Measurements from ENCODE around the gene TMC6.
"Not testable (repeated sequence)": the region's sequence is repeated elsewhere in the genome, so short reads cannot be mapped to it uniquely, and the experiment has no call there.

Gene TMC6

GRCh38 chr17:78159575-78160158 is 31.1 kb upstream of the TMC6 start:
- H3K4me3 ChIP-seq = no peak overlapping the region
- H3K27ac ChIP-seq = peak overlapping the region in 18 of 21 experiments; percentile 28 to 78 (median 69)

- Histone ChIP-seq H3K27ac (peak overlapping the region in 14 of 21 experiments; percentile 9 to 67 (median 35)), H3K4me3 (no peak overlapping the region)
These were observed 26.6 kb upstream of the TMC6 start for GRCh38 chr17:78154903-78155811.

GRCh38 chr17:78151514-78152008 is 23.0 kb upstream of the TMC6 start:
- H3K4me3 ChIP-seq = no peak overlapping the region
- H3K27ac ChIP-seq = peak overlapping the region in 10 of 21 experiments; percentile 0 to 61 (median 22)

GRCh38 chr17:78148286-78149016 is 19.9 kb upstream of the TMC6 start:
- peak overlapping the region in 1 of 21 experiments; percentile 1 for H3K27ac ChIP-seq
- H3K4me3 ChIP-seq = no peak overlapping the region

GRCh38 chr17:78147315-78147998 is 18.9 kb upstream of the TMC6 start:
- H3K27ac ChIP-seq = peak overlapping the region in 7 of 21 experiments; percentile 1 to 58 (median 21)
- no peak overlapping the region for H3K4me3 ChIP-seq

- peak overlapping the region in 6 of 21 experiments; percentile 1 to 58 (median 20) for H3K27ac ChIP-seq
- no peak overlapping the region for H3K4me3 ChIP-seq
These were observed 18.3 kb upstream of the TMC6 start for GRCh38 chr17:78146881-78147280.

GRCh38 chr17:78146471-78146869 is 17.9 kb upstream of the TMC6 start:
- H3K27ac ChIP-seq = peak overlapping the region in 2 of 21 experiments; percentile 1 to 58

GRCh38 chr17:78144736-78145641 is 16.4 kb upstream of the TMC6 start:
- peak overlapping the region in 17 of 21 experiments; percentile 1 to 74 (median 45) for H3K27ac ChIP-seq
- no peak overlapping the region for H3K4me3 ChIP-seq

More at GRCh38 chr17:78146471-78146869, 17.9 kb upstream of the TMC6 start:
- no peak overlapping the region for H3K4me3 ChIP-seq

- H3K4me3 ChIP-seq = no peak overlapping the region
- H3K27ac ChIP-seq = peak overlapping the region in 16 of 21 experiments; percentile 1 to 74 (median 52)
These were observed 15.7 kb upstream of the TMC6 start for GRCh38 chr17:78144147-78144719.

GRCh38 chr17:78143214-78144146 is 14.9 kb upstream of the TMC6 start:
- H3K27ac ChIP-seq = peak overlapping the region in 12 of 21 experiments; percentile 6 to 74 (median 55)
- no peak overlapping the region for H3K4me3 ChIP-seq

GRCh38 chr17:78142119-78142861 is 13.7 kb upstream of the TMC6 start:
- no peak overlapping the region for H3K4me3 ChIP-seq
- H3K27ac ChIP-seq = peak overlapping the region in 17 of 21 experiments; percentile 62 to 88 (median 75)

GRCh38 chr17:78141437-78142118 is 13.0 kb upstream of the TMC6 start:
- H3K4me3 ChIP-seq = peak overlapping the region in 4 of 7 experiments; percentile 3 to 27 (median 14)
- peak overlapping the region in 20 of 21 experiments; percentile 62 to 88 (median 76) for H3K27ac ChIP-seq

- Histone ChIP-seq H3K4me3 (peak overlapping the region; percentile 0 to 41 (median 15)), H3K27ac (peak overlapping the region in 20 of 21 experiments; percentile 67 to 88 (median 78))
These were observed 11.9 kb upstream of the TMC6 start for GRCh38 chr17:78140169-78141051.

GRCh38 chr17:78139861-78140168 is 11.3 kb upstream of the TMC6 start:
- not testable (repeated sequence) for H3K4me3 ChIP-seq
- H3K27ac ChIP-seq = peak overlapping the region in 6 of 21 experiments; percentile 12 to 87 (median 55)
